Smooth muscle cell of the brain vasculature (primary cell): ENCODE measurements around the gene CHIC2.
"Not testable (repeated sequence)": the region's sequence is repeated elsewhere in the genome, so short reads cannot be mapped to it uniquely, and the experiment has no call there.

Experiments
- DNase-seq: peaks from one replicate; pipeline ENCODE4 v3.0.0-alpha.2; 2012; ENCODE audit warnings: low read depth, low spot score

The CHIC2 gene

DNA sequence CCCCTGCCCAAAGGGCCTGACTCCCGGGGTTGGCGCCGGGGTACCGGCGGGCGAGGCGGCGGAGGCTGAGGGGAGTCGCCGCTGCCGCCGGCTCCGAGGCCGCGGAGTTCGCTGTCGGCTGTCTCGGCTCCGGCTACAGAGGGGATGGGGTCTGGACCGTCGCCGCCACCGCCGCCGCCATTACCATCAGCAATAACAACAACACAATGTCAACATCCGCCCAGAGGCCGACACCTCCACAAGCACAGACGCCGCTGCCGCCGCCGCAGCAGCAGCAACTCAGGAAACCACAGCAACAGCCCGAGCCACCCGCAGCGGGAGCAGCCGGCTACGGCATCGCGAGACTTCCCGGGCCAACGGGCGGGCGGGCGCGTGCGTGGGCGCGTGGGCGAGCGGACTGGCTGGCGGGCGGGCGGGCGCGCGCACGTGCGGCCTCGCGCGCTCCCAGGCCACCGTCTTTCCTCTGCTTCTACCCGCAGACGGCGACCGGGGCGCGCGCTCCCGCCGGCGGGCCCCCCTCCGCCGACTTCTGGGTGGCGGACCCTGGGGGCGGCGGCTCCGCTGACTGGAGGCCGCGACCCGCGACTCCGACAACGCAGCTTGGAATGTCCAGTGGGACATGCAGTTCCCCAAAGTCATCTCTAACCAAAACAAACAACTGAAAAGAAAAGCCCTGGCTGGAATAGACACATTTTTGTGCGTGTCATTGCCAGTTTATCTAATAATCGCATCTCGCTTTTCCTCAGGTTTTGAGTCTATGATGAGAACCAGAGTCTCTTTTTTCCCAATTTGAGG, at the start of gene CHIC2:
Gene CHIC2 (minus strand): TSS at position 289 of the 795 bp plus-strand sequence. CDS start 305 bp downstream, outside the sequence.
- peak; percentile 80 for DNase-seq

DNA sequence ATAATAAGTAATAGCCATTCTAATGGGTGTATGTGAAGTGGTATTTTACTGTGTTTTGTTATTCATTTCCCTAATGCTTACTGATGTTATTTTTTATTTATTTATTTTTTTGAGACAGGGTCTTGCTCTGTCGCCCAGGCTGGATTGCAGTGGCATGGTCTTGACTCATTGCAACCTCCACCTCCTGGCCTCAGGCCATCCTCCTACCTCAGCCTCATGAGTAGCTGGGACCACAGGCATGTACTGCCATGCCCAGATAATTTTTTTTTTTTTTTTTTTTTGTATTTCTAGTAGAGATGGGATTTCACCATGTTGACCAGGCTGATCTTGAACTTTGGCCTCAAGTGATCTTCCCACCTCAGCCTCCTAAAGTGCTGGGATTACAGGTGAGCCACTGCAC, 48.8 kb upstream of the CHIC2 start:
- DNase-seq, result not testable (repeated sequence)

DNA sequence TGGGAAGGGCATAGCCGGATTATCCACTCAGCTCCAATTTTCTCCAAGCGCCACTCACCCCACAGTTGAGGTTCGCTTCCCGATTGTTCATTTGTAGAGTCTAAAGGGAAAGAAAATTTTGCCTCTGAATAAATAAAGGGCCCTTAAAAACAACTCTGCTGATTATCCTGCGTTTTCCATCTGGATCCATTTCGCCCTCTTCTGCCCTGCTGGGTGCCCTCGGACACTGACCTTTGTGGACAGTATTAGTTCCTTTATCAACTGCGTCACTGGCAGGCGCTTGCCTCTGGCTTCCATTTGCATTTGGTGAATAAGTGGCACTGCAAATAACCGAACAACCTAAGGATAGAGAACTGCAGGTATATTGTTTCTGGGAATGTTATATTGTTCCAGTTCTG, 45.6 kb upstream of the CHIC2 start:
- DNase-seq, result no peak

DNA sequence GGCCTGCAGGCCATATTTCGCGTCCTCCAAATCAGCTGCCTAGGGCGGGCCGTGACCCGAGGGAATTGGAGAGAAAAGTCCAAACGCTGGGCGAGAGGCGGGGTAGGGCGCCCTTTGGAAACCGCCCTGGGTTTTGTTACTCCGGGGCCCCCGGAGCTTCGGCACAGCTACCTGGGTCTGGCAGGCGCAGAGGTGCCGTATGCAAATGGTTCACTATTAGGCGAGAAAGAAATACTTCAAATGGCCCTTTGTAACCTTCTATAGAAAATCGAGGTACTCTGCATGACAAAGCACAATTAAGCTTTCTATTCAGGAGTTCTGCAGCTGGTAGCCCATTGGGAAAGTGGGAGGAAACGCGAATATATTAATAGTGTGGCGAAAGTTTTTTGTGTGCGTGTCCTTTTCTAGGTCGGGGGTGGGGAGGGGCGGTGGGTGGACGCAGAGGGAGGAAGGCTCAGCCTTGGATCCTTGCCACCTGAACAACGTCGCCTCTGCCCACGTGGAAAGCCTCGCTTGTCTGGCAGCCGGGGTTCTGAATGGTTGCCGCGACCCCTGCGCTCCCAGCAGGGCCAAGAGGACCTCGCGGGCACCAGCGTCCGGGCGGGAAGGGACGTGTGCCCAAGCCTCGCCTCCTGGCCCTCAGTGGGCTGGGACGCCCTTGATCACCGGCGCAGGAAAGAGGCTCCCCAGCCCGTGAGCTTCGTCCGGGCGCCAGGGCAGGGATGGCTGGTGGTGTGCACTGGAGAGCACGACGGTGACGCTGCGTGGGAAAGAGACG, 45.0 kb upstream of the CHIC2 start:
- DNase-seq, result no peak

- no peak for DNase-seq
These were observed 43.7 kb upstream of the CHIC2 start for GRCh38 chr4:54107951-54108748.

- no peak for DNase-seq
These were observed 40.5 kb upstream of the CHIC2 start for GRCh38 chr4:54104907-54105306.

DNA sequence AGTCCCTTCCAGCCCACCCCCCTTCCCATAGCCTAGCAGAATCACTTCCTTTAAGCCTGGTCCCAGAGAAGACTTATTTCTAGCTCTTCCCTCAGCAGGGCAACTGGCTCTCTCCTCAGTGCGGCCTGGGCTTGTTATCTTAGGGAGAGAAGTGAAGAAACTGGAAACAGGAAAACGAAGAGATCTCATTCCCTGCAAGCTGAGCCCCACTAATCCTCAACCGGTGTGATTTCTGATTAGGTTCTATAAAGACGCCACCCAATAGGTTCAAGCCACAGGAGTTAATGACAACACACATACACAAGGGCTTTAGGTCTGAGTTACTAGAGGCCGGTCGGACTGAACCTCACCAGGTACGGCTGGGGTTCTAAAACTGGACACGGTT, 38.8 kb upstream of the CHIC2 start:
- no peak for DNase-seq

- no peak for DNase-seq
These were observed 38.2 kb upstream of the CHIC2 start for GRCh38 chr4:54102531-54103106.

- DNase-seq, result no peak
These were observed 37.0 kb upstream of the CHIC2 start for GRCh38 chr4:54101190-54102041.

DNA sequence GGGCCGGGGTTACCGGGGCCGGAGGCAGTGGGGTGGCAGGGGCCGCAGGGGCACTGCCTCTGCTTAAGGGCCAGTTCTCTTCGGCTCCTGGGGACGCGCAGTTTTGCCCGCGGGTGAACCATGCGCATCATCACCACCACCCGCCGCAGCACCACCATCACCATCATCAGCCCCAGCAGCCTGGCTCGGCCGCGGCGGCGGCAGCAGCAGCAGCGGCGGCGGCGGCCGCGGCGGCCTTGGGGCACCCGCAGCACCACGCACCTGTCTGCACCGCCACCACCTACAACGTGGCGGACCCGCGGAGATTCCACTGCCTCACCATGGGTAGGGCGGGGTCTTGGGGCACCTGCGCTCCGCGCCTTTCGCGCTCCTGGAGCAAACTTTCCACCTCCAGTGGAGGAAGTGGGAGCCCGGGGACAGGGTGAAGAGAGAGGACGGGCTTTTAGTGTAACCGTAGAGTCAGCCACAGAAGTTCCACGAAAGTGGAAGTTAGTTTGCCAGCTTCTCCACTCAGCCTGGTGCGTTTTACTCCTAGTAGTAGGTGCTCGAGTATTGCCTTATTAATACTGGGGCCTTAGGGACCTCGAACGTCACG, 36.3 kb upstream of the CHIC2 start:
- no peak for DNase-seq

DNA sequence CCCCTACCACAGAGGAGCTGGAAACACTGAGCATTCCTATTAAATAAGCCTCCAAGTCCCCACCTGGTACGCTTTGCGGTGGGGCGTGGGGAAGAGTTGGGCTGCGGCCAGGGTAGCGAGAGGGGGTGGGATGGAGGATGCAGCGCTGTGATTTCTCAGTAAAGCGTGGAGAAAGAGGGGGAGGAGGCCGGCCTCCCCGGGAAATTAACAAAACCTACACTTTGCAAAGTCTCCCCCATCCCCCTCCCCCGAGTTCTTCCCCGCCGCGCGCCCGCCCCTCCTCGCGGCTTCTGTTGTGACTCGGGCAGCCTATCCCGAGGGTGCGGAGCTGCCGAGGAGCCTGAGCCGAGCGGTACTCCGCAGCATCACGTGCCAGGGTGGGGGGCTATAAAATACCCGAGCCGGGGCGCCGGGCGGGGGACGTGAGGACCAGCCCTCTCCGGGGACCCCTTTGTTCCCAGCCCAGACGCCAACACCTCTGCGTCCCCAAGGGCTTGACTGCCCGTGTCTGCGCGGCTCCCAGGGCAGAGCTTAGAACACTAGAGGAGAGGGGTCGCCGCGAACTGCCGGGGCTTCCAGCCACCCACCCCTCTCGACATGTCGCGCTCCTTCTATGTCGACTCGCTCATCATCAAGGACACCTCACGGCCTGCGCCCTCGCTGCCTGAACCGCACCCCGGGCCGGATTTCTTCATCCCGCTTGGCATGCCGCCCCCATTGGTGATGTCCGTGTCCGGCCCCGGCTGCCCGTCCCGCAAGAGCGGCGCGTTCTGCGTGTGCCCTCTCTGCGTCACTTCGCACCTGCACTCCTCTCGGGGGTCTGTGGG, 35.6 kb upstream of the CHIC2 start, which contains the start of gene GSX2:
Gene GSX2 (plus strand): TSS at position 416 of the 827 bp plus-strand sequence. CDS start 182 bp downstream, at position 598.
- DNase-seq, result no peak

DNA sequence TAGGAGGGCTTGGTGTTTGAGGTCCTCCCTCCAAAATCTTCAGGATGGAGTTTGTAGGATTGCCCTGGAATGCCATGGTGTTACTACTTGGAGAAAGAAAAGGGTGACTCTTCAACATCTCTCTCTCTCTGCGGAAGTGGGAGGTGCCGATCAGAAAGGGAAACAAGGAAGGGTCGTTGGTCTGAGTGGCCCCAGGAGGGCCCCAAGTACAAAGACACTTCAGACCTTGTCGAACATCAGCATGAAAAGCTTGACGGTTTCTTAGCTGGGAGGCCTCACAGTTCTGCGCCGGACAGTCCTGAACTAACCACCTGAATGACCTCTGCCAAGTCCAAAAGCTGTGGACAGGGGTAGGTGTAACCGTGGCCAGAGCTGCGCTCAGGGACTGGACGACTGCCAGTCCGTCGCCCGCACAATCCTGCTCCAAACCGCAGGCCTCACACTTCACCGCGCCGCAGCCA, 34.9 kb upstream of the CHIC2 start:
- DNase-seq, result no peak

- DNase-seq, result no peak
These were observed 34.0 kb upstream of the CHIC2 start for GRCh38 chr4:54098375-54098774.

GRCh38 chr4:54097152-54097551, 32.7 kb upstream of the CHIC2 start:
- DNase-seq, result no peak

DNA sequence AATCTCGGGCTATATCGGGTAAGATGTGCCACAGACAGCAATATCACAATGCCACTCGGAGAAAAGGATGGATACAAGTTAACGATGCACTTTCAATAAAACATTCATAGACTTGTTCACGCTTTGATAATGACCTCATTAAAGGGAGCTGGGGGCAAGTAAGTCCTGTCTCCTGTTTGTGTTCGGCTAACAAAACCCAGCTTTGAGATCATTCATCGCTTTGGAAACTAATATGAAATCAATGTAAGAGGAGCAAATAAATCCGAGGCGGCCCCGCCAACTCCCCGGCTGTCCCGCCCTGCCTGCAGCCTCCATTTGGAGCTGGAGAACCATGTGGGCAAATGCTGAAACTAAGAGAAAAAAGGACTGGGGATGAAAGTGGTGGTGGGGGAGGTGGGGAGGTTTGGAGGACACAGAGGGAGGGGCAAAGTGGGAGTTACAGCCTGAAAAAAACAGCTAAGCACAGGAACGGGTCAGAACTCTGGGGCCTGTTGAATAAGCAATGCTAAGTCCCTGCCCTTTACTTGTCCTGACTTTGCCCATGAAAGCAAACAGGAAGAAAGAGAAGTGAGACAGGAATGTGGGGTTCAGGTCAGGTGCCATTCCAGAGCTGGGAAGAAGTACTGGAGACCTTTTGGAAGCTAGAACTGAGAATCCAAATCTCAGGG, 32.0 kb upstream of the CHIC2 start:
- DNase-seq, result no peak

GRCh38 chr4:54095110-54095825, 30.9 kb upstream of the CHIC2 start:
- no peak for DNase-seq

DNA sequence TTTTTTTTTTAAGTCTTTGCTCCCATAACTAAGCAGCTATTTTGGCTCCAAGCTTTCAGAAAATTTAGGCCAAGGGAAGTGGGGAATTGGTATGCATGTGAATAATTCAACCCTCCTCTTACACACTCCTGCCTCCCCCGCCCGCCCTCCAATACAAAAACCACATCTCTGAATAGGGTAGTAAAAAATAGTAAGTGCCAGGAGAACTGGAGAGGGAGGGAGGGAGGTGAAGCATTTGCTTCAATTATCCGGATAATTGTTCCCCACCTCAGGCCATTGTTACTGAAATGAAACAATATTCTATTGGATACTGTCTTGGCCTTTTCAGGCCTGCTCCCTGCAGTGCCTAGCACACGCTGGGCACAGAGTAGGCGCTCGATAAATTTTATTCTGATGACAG, 30.0 kb upstream of the CHIC2 start:
- no peak for DNase-seq
